ENCODE results near the gene FNDC8.
"Not testable (repeated sequence)": the region's sequence is repeated elsewhere in the genome, so short reads cannot be mapped to it uniquely, and the experiment has no call there.

FNDC8 gene

GRCh38 chr17:35086164-35086563, 35.3 kb upstream of the FNDC8 start:
- H3K4me3 ChIP-seq (ENCODE audit: control insufficient read depth, low read depth, low read length) = no peak overlapping the region
- TF ChIP-seq CTCF (IDR thresholded peaks at IDR 0.05; ENCODE audit: control insufficient read depth, insufficient read depth, low read depth, low read length, missing control alignments) = no peak
- no peak for DNase-seq (ENCODE audit: low read depth)

GRCh38 chr17:35086931-35087573, 34.4 kb upstream of the FNDC8 start:
- DNase-seq (ENCODE audit: low read depth) = no peak
- TF ChIP-seq CTCF (IDR thresholded peaks at IDR 0.05; ENCODE audit: control insufficient read depth, insufficient read depth, low read depth, low read length, missing control alignments) = no peak
- H3K4me3 ChIP-seq (ENCODE audit: control insufficient read depth, low read depth, low read length) = no peak overlapping the region

GRCh38 chr17:35087731-35088355, 33.6 kb upstream of the FNDC8 start:
- no peak for TF ChIP-seq CTCF (IDR thresholded peaks at IDR 0.05; ENCODE audit: control insufficient read depth, insufficient read depth, low read depth, low read length, missing control alignments)
- peak overlapping the region; percentile 80 for H3K4me3 ChIP-seq (ENCODE audit: control insufficient read depth, low read depth, low read length)
- DNase-seq (ENCODE audit: low read depth) = no peak

GRCh38 chr17:35088356-35088880, 33.0 kb upstream of the FNDC8 start:
- TF ChIP-seq CTCF (IDR thresholded peaks at IDR 0.05; ENCODE audit: control insufficient read depth, insufficient read depth, low read depth, low read length, missing control alignments) = no peak
- peak overlapping the region; percentile 80 for H3K4me3 ChIP-seq (ENCODE audit: control insufficient read depth, low read depth, low read length)
- DNase-seq (ENCODE audit: low read depth) = no peak

GRCh38 chr17:35088881-35089585, 32.4 kb upstream of the FNDC8 start:
- DNase-seq (ENCODE audit: low read depth) = no peak
- peak; percentile 59 for TF ChIP-seq CTCF (IDR thresholded peaks at IDR 0.05; ENCODE audit: control insufficient read depth, insufficient read depth, low read depth, low read length, missing control alignments)
- peak overlapping the region; percentile 80 for H3K4me3 ChIP-seq (ENCODE audit: control insufficient read depth, low read depth, low read length)

GRCh38 chr17:35089586-35090296, 31.7 kb upstream of the FNDC8 start:
- no peak for DNase-seq (ENCODE audit: low read depth)
- TF ChIP-seq CTCF (IDR thresholded peaks at IDR 0.05; ENCODE audit: control insufficient read depth, insufficient read depth, low read depth, low read length, missing control alignments) = peak; percentile 9
- H3K4me3 ChIP-seq (ENCODE audit: control insufficient read depth, low read depth, low read length) = peak overlapping the region; percentile 21

GRCh38 chr17:35090707-35091106, 30.7 kb upstream of the FNDC8 start:
- not testable (repeated sequence) for DNase-seq (ENCODE audit: low read depth); H3K4me3 ChIP-seq (ENCODE audit: control insufficient read depth, low read depth, low read length)

Data from AG09309 (cell line).